DMS114 treated with DMSO at 0.1 percent for 48 hours (cell line): ENCODE measurements around the gene ASTN2.

Source experiments
- DNase-seq: peaks from one replicate; lab custom pipeline; 2025; ENCODE audit not compliant: unreplicated experiment; lab: John Stamatoyannopoulos, UW

ASTN2 gene

DNA sequence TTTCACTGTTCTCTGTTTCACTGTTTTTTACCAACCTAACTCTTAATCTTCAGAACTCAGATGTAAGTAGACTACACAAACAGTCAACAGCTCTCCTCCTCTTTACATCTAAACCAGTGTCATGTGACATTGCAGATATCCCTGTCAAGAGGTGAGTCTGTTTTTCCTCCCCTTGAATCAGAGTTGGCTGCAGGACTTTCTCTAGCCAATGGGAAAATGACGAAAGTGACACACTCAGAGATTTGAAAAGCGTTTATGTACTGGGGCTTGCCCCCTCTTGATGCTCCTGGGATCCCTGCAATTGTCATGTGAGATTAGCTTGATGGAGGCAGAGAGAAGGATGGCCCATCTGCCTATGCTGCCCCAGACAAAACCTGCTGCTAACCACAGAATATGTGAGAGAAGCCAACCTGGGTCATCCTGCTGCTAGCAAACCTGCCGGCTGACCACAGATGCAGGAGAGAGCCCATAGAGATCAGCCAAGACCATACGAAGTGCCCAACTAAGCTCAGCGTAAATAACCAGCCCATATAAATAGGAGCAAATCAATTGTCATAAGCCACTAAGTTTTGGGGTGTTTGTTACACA lies 111.1 kb downstream of the ASTN2 start:
- no peak for DNase-seq

DNA sequence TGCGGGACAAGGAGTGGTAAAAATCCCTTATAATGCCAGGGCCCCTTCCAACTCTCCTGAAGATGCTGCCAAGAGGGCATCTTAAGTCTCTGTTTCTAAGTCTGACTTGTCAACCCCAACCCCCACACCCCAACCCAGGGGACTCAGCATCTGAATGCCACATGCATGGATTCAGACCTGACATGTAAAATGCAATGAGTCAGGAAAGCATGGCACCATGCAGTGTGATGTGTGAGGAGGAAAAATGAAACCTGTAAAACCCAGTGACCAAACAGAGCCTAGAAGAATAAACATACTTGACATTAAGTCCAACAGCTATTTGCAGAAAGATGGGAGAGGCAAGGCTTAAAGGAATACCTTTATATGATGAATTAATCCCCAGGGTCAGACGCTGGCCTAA lies 112.4 kb downstream of the ASTN2 start:
- no peak for DNase-seq

DNA sequence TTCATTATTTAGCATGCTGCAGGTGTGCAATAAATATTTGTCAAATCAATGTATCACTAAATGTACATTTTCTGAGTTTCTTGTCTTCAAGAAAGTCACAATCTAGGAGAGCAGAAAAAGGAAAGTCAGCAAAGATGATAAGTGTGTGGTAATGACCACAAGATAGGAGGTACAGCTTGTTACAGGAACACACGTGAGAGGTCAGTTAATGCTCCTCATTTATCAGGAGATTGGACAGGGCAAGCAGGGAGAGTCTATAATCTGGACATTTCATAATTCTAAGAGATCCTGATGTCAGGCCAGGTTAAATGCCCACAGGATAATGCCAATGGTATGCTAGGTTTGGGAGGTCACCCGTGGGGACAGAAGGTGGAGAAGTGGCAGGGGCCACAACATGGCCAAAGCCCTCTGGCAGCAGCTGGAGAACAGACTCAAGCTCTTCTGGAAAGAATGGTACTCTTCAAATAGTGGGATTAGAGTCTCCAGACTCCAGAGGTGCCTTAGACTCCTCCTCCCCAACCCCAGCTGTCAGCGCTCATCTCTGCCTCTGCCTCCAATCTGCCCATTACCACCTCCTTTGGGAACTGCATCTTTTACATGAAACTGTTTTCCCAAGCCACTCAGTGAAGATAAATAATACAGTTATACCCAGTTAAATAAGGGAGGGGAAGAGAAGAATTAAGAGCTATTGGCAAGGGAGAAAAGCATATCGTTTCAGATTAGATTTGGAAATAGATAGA lies 114.3 kb downstream of the ASTN2 start:
- no peak for DNase-seq

DNA sequence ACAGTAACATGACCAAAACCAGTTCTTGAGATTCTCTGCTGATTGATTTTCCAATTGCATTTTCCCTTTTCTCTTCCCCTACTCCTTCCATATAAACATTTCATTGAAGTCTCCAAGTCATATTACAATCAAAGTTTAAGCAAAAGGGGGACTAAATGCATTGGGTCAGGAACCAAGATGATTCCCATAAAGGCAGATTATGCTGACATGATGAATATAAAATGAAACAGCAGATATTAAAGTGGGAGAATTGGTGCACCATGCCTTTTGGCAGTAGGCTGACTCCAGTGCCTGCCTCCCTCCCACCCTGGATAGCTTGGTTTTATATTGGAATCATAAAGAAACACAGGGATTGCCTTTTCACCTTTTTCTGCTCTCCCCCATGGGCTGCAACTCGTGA lies 118.4 kb downstream of the ASTN2 start:
- no peak for DNase-seq

DNA sequence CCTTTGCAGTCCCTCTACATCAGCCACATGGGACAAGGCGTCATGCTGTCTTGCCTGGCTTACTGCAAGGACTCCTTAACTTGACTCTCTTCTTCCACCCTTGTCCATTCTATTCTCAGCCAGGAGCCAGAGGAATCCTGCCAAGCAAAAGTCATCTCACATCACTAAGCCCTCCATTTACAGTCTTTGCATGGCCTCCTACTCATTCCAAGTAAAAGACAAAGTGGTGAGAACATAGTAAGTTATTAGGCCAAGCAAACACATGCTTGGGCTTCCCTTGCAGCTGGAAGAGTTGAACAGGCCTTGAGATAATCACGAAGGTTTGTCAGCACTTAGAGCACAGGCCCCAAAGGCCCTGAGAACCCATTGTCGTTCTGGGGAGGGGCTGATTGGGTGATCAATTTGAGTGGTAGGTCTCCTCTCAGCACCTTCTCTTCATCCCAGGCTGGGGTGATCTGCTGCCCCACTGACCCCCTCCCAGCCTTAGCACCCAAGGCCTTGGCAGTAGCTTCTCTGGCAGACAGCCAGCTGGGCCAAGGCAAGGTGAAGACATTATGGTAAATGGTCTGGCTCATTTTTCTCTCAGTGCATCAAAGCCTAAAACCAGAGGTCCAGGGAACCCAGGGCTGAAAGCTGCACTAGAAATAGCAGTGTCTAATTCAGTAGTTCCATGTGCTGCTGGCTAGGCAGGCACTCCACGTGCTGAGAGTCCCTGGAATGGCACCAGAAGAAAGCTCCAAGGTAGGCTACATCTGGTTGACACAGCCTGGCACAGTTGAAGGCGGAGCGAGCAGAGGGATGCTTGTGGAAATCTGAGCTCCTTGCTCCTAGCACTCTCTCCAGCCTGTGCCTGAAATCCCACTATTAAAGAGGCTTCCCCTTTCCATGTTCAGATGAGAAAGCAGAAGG lies 121.4 kb downstream of the ASTN2 start:
- DNase-seq: no peak

DNA sequence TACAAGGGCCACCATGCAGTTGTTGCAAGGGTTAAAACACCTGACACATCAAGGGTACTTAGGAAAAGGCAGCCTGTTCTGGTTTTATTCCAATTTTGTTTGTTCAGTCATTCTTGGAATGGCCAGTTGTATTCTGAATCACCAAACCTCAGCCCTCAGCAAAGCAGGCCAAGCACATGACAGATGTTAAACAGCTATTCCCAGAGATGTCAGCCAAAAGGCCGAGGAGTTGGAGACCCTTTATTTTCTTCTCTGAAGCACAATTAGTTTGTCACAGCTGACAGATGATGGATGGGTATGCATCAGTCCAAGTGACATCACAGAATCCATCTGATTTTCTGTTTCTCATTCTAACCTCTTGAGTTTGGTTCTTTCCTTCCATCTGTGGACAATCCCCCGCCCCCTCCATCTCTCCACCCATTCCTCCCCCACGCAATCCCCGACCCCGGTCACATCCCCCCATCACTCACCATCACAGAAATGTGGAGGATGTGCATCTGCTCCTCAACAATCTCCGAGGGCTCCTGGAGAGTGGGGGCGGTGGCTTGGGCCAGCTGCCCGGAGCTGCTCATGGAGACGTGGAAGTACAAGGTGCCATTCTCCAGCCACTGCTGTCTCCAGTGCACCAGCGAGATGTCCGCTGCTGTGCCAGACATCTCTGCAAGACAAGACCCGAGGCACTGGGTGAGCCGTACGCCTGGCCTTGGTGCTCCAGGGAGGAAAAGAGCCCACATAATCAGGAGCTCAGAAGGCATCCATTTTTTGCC lies 123.8 kb downstream of the ASTN2 start:
- DNase-seq: no peak

DNA sequence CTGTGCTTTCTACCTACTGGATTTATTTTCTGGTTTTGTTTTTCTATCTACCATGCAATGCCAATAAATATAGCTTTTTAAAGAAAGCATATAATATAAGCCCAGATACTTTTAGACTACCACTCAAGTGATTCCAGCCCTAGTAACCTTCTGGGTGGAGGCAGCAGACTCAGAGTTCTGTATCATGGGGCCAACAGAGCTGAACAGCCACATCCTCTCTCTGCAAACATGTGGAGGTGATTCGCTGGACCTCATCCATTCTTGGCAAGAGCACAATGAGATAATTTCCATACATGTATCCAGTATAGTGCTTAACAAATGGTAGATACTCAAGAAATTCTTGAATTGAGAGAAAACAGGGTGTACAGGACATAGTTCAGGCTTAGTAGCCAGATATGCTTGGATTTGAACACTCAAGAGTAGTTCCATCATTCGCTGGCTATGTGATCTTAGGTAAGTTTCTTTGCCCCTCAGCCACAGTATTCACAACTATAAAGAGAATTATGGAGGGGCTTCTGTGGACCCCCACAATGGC lies 124.5 kb downstream of the ASTN2 start:
- no peak for DNase-seq

DNA sequence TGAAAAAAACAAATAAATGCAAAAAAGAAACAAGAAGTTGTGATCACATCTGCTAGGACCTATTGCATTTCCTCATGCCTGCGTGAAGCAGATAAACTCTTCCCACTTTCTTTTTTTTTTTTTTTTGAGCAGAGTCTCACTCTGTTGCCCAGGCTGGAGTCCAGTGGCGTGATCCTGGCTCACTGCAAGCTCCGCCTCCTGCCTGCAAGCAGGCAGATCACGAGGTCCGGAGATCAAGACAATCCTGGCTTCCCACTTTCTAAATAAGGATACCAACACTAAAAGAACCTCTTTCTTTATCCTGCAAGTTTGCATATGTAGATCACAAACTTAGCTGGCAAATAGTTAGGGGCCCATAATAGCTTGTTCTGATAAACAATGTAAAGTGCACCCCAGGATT lies 128.6 kb downstream of the ASTN2 start:
- no peak for DNase-seq

DNA sequence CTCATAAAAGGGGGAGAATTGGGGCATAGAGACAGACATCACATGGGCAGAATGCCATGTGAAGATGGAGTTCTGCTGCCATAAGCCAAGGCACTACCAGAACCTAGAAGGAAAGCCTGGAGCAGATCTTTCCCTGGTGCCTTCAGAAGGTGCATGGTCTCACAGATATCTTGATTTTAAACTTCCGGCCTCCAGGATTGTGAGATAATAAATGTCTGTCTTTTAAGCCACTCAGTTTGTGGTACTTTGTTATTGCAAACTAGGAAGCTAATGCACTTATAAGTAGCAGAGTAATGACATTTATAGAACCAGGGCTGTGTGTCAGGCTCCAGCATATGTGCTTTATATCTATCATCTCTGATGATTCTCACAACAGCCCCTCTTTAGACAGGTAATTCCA lies 130.4 kb downstream of the ASTN2 start:
- no peak for DNase-seq

DNA sequence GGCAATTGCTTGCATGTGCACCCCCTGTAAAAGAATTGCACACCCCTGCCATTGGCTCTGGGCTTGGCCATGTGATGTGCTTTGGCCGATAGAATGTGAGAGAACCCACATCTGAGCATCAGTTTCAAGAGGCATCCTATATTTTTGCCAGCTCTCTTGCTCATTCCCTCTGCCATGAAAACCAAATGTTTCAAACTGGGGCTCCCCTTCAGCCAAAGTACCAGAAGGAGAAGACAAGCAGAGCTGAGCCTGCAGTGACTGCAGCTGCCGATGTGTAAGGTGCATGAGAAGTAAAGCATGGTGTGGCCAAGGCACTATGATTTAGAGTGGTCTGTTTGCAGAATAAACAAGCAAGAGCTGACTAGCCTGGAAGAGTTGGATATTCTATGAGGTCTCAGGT lies 132.3 kb downstream of the ASTN2 start:
- DNase-seq: no peak

DNA sequence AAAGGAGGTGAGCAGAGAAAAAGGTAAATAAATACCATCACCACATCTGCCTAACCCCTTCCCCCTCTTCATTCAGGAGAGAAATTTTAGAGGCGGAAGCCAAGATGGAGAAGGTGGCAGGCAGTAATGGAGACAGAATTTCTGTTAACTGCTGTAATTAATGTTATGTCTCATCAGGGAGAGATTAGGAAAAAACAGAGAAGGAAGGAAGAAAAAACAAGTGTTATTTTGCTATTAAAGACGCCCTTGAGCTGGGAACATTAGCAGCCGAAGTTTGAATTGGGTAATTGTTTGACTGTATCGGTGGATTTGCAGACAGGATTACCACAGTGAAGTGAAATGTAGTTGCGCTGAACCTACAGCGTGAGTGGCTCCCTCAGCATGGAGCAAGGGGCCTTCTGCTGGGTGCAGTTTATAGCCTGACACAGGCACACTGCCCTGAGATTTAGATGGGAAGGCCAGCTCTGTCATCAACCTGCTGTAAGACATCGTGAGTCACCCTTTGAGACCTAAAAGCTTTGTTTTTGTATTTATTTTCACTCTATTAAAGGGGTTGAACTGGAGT lies 136.3 kb downstream of the ASTN2 start:
- DNase-seq: no peak

DNA sequence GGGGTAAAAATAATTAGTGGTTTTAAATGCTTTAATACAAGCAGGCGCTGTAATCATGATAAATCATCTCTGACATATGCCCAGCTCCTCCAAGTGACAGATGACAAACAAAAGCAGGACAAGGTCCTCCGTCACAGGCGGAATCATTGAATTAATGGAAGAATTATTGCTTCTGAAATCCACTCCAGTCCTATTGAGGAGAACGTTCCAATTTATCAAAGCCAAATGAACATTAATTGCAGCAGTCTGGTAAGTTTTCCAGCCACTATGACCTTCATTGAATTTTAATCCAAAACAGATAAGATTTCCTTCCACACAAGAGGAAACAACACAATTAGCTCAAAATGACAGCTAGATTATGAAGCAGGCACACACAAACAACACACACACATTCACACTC lies 136.8 kb downstream of the ASTN2 start:
- no peak for DNase-seq

DNA sequence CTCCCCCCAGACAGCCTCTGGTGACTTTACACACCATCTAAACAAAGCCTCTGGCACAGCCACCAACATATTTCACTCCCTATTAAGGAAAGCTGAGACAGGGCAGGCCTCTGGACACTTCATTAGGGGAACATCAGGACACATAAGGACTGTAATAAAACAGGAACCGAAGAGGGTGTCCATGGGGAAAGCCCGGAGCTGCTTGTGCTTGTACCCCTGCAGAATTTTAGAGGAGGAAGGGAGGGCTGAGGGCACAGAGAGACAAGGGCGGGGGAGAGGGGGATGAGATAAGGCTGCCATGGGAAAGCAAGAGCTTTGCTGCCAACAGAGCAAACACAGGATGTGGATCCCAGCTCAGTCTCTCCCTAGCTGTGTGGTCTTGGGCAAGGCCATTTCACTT lies 138.4 kb downstream of the ASTN2 start:
- no peak for DNase-seq

DNA sequence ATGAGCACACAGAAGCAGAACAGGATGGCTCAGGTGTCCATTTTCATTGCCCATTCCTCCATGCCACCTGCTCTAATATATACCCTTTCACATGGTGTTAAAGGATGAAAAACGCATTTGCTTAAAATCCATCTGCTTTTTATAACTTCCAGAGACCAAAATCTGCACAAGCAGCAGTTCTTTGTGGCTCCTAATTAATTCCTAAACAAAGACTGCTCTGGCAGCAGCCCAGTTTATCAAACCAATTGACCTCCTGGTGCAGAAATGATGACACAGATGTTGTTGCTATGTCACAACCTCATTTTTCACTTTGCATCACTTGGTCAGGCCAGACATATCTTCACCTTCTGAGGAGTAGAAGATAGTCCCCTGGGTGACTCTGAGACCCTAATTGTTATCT lies 141.2 kb downstream of the ASTN2 start:
- no peak for DNase-seq

DNA sequence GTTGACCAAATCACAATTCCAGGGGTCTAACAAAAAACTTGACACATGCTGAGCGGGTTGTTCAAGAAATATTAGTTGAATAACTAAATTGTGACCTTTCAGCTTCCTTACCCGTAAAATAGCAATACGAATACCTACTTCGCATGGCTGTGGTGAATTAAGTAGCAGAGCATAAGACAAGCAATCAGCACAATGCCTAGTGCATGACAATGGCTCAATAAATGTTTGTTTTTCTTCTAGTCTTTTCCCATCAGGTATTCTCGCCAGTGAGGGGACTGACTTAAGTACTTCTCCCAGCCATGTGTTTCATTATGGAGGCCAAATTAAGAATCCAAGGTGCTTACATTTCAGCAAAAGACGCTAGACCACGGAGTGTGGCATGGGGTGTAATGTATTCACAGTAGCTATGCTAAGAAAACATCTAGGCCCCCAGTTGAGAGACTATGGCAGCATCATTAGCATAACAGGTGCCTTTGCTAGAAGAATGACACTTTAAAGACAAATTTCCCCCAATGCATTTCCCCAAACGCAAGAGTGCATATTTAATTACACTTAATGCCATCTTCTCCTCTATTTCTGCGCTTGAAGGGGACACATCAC lies 145.9 kb downstream of the ASTN2 start:
- no peak for DNase-seq

DNA sequence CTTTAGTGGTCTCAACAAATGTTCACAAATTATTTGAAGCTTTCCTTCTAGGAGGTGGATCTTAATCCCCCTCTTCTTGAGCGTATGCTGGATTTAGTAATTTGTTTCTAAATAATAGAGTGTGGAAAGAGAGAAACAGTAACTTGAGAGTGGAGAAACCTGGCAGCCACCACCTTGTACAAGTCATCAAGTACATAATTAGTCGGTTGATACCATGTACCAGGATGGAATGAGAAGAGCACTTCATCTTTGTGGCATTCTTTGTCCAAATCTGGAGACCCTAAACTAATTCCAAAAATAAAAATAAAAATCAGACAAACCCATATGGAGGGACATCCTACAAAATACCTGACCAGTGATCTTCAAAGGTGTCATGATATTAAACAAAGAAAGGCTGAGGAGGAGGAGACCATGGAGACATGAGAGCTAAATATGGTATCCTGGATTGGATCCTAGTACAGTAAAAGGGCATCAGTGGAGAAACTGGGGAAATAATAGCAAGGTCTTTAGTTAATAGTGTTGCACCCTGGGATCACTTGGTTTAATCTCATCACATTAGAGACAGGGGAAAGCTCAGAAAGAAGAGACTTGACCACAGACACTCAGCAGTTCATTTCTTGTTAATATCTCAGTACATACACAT lies 147.9 kb downstream of the ASTN2 start:
- no peak for DNase-seq

DNA sequence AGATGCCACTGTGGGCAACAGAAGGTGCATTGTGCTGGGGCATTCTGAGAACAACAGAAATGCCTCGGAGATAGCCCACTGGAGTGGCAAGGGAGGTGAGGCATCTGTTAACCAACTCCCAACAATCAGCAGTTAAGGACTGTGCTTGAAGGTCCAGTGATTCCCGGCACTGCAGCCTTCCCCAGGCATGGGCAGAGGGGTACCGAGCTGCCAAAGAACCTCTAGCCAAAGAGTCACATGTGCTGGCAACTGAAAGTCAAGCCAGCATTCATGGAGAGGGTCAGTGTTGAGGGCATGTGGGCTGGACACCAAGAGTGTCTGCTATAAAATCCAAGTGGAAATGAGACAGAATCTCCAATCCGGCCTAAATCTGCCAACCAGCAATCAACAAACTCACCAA lies 149.6 kb downstream of the ASTN2 start:
- DNase-seq: no peak

DNA sequence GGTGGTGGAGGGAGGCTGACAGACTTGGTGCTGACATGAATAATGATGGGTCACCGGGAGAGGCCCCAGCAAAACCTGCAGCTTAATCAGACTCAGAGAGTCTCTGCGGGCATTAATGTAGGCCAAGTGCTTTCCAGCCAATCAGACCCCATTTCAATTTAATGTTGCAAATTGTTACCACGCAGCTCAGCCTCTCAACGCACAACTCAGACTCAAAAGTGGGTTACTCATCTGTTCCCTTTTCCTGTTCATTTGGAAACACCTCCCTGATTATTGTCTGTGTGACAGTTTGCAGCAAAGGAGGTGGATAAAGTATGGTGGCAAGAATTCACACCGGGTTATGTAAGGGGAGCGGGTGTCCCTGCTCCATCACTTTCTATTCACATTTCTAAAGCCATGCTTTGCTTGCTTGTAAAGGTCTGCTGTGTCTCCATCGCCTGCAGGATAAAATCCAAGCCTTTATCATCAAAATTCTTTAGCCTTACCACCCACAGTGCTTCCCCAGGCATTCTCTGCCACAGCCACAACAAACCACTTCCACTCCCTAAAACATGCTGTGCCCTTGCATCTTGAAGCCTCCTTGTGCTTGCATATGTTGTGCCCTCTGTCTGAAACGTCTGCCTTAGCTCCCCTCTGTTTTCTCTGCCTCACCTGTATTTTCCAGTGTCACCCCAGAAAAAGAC lies 156.5 kb downstream of the ASTN2 start:
- no peak for DNase-seq

DNA sequence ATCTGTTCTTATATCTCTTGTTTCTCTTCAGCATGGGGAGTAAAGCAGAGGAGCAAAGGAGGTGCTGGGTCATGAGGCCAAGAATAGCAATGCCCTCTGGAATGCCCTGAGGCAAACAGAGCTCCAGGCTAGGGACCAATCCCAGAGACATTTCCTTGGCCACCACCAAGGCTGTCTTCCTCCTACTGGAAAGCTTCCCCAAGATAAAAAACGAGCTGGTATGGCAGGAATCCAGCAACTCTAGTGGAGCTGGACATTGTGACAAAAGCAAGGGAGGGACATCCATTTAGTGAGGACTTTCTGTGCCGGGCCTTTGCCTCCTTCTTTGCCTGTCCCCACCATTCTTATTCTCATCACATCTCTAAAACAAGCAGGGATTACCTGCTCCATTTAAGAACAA lies 161.6 kb downstream of the ASTN2 start:
- no peak for DNase-seq
